Choroid plexus epithelial cell (primary cell): ENCODE measurements around the gene MAP3K21.

Source experiments
- DNase-seq: peaks from one replicate; pipeline ENCODE4 v3.0.0-alpha.2; 2010; ENCODE audit warnings: low read depth
- H3K4me3 ChIP-seq: 2 replicates; pipeline ENCODE4 v1.5.1; 2011; ENCODE audit warnings: low read depth, mild to moderate bottlenecking, control low read depth, low read length, moderate library complexity
- TF ChIP-seq, protein P1 (sequence below): conservative IDR thresholded peaks from 2 replicates; pipeline ENCODE4 v1.5.1; 2011; ENCODE audit warnings: low read depth, mild to moderate bottlenecking, control low read depth, inconsistent platforms, low read length, moderate library complexity

The MAP3K21 gene

DNA sequence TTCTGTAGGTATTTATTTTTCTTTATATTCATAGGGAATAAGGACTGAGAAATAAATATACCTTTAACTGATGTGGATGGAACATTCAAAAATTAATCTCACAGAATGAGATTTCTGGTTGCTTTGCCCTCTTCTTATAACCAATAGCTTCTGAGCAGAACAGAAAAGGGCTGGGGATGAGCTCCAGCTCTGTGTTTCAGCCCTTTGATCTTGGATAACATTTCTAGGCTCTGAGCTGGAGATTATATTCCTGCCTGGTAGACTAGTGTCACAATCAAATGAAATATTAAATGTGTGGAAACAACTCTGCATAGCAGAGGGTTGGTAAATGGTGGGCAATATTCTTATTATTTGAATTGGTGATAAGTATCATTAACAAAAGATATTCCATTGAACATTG, 14.6 kb downstream of the MAP3K21 start:
- DNase-seq, result no peak
- H3K4me3 ChIP-seq, result no peak overlapping the region
- TF ChIP-seq, protein P1, sequence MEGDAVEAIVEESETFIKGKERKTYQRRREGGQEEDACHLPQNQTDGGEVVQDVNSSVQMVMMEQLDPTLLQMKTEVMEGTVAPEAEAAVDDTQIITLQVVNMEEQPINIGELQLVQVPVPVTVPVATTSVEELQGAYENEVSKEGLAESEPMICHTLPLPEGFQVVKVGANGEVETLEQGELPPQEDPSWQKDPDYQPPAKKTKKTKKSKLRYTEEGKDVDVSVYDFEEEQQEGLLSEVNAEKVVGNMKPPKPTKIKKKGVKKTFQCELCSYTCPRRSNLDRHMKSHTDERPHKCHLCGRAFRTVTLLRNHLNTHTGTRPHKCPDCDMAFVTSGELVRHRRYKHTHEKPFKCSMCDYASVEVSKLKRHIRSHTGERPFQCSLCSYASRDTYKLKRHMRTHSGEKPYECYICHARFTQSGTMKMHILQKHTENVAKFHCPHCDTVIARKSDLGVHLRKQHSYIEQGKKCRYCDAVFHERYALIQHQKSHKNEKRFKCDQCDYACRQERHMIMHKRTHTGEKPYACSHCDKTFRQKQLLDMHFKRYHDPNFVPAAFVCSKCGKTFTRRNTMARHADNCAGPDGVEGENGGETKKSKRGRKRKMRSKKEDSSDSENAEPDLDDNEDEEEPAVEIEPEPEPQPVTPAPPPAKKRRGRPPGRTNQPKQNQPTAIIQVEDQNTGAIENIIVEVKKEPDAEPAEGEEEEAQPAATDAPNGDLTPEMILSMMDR, result no peak

GRCh38 chr1:233343262-233343661, 15.7 kb downstream of the MAP3K21 start:
- H3K4me3 ChIP-seq, result no peak overlapping the region
- no peak for DNase-seq
- TF ChIP-seq, protein P1, result no peak

GRCh38 chr1:233347338-233347737, 19.8 kb downstream of the MAP3K21 start:
- no peak for DNase-seq
- H3K4me3 ChIP-seq, result no peak overlapping the region
- TF ChIP-seq, protein P1, result no peak

- no peak for DNase-seq
- TF ChIP-seq, protein P1, result no peak
- H3K4me3 ChIP-seq, result no peak overlapping the region
Measured at GRCh38 chr1:233349137-233349536, 21.6 kb downstream of the MAP3K21 start.

DNA sequence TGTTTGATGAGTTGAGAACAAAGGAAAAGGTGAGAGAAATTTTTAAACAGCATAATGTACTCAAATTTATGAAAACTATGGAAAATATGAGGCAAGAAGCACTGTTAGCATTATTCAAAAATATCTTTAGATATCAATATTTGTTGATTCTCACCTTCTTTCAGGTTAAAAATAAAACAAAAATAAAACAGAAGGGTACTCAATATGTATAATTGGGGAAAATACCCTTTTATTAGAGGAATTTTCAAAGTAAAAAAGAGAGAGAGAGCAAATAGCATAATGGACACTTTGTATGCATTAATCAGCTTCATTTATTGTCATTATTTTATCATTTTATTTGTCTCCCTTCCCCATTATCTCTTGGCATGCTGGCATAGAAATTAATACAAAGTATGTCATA, 27.5 kb downstream of the MAP3K21 start:
- no peak overlapping the region for H3K4me3 ChIP-seq
- no peak for DNase-seq
- TF ChIP-seq, protein P1, result no peak

- DNase-seq, result no peak
- H3K4me3 ChIP-seq, result no peak overlapping the region
- TF ChIP-seq, protein P1, result no peak
Measured at GRCh38 chr1:233355841-233356704, 28.5 kb downstream of the MAP3K21 start.

DNA sequence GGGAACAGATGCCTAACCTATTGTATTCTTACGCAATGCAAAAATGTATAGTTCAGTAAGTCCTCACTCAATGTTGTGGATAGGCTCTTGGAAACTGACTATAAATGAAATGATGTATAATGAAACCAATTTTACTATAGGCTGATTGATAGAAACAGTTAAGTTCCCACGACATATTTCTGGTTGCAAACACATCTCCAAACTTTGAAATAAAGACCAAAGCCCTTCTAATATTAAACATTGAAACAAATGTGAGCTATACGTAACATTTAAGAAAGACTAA, 29.1 kb downstream of the MAP3K21 start:
- TF ChIP-seq, protein P1, result no peak
- no peak overlapping the region for H3K4me3 ChIP-seq
- no peak for DNase-seq
